Measurements from ENCODE around the gene TNFRSF1A.

Gene TNFRSF1A

GRCh38 chr12:6355491-6356373 is 13.9 kb upstream of the TNFRSF1A start:
- TF ChIP-seq SPI1 (IDR thresholded peaks at IDR 0.05; ENCODE audit: borderline replicate concordance, low read depth) (peak; percentile 63; the same call in 1 of the 2 replicates), REST (IDR thresholded peaks at IDR 0.05; ENCODE audit: insufficient replicate concordance, low read depth) (no peak)
- H3K27me3 ChIP-seq (ENCODE audit: insufficient read depth, poor library complexity, severe bottlenecking): no peaks in the 10 kb centered on the region
- no peak overlapping the region for H3K4me3 ChIP-seq (replicated peaks; ENCODE audit: insufficient read depth, low read length)
- DNase-seq (ENCODE audit: low read depth in 1 of 2, low spot score in 1 of 2): peak in 1 of 2 experiments; percentile 91
- H3K27ac ChIP-seq (replicated peaks): peak overlapping the region; percentile 35

- no peak for DNase-seq (ENCODE audit: low read depth in 1 of 2, low spot score in 1 of 2)
- no peaks in the 10 kb centered on the region for H3K27me3 ChIP-seq (ENCODE audit: insufficient read depth, poor library complexity, severe bottlenecking)
- H3K4me3 ChIP-seq (replicated peaks; ENCODE audit: insufficient read depth, low read length): no peak overlapping the region
- H3K27ac ChIP-seq (replicated peaks): no peak overlapping the region
- TF ChIP-seq POLR2AphosphoS5 (IDR thresholded peaks at IDR 0.05; ENCODE audit: low read depth) (no peak), REST (IDR thresholded peaks at IDR 0.05; ENCODE audit: insufficient replicate concordance, low read depth) (no peak), SPI1 (IDR thresholded peaks at IDR 0.05; ENCODE audit: borderline replicate concordance, low read depth) (no peak), CTCF (IDR thresholded peaks at IDR 0.05; ENCODE audit: insufficient read depth, low read length) (no peak), GABPA (IDR thresholded peaks at IDR 0.05; ENCODE audit: low read depth) (no peak)
Observed at GRCh38 chr12:6354495-6355393, 12.9 kb upstream of the TNFRSF1A start.

GRCh38 chr12:6352193-6353173 is 10.6 kb upstream of the TNFRSF1A start:
- TF ChIP-seq SPI1 (IDR thresholded peaks at IDR 0.05; ENCODE audit: borderline replicate concordance, low read depth) (peak; percentile 47; the same call in 1 of the 2 replicates), CTCF (IDR thresholded peaks at IDR 0.05; ENCODE audit: insufficient read depth, low read length) (no peak), POLR2AphosphoS5 (IDR thresholded peaks at IDR 0.05; ENCODE audit: low read depth) (no peak), GABPA (IDR thresholded peaks at IDR 0.05; ENCODE audit: low read depth) (no peak), REST (IDR thresholded peaks at IDR 0.05; ENCODE audit: insufficient replicate concordance, low read depth) (no peak)
- no peak overlapping the region for H3K27ac ChIP-seq (replicated peaks)
- H3K27me3 ChIP-seq (ENCODE audit: insufficient read depth, poor library complexity, severe bottlenecking): no peaks in the 10 kb centered on the region
- H3K4me3 ChIP-seq (replicated peaks; ENCODE audit: insufficient read depth, low read length): no peak overlapping the region
- DNase-seq (ENCODE audit: low read depth in 1 of 2, low spot score in 1 of 2): no peak

Measured in HL-60 (cell line).